PFSK-1 (cell line): ENCODE measurements around the gene PCBP3.

ENCODE experiments used
- FOXP2 ChIP-seq: optimal IDR thresholded peaks from 2 replicates; pipeline ENCODE3; 2011; ENCODE audit warnings: borderline replicate concordance, control low read depth, inconsistent platforms; ENCODE audit not compliant: insufficient read depth; ENCODE audit errors: extremely low read length, extremely low read depth
- POLR2AphosphoS5 ChIP-seq: IDR thresholded peaks from 2 replicates; pipeline ENCODE4 v1.6.1; 2012; ENCODE audit warnings: low read depth, mild to moderate bottlenecking, control low read depth, low read length, moderate library complexity
- SIN3A ChIP-seq: IDR thresholded peaks from 2 replicates; pipeline ENCODE4 v1.6.1; 2012; ENCODE audit warnings: mild to moderate bottlenecking, low read length, moderate library complexity, borderline replicate concordance; ENCODE audit not compliant: insufficient read depth
- TAF1 ChIP-seq: IDR thresholded peaks from 2 replicates; pipeline ENCODE4 v1.6.1; 2012; ENCODE audit warnings: low read length, control low read depth, borderline replicate concordance; ENCODE audit not compliant: insufficient read depth
- TF ChIP-seq, protein P1 (sequence below), 2 experiments: IDR thresholded peaks; 2 replicates each; pipeline versions ENCODE4 v1.6.1 to v1.8.0; 2011 to 2012; ENCODE audit warnings: low read depth in 2 of 2, low read length in 2 of 2, control low read depth in 1 of 2, inconsistent platforms in 1 of 2, mild to moderate bottlenecking in 1 of 2, moderate library complexity in 1 of 2; ENCODE audit not compliant: insufficient read depth in 1 of 2

The PCBP3 gene

DNA sequence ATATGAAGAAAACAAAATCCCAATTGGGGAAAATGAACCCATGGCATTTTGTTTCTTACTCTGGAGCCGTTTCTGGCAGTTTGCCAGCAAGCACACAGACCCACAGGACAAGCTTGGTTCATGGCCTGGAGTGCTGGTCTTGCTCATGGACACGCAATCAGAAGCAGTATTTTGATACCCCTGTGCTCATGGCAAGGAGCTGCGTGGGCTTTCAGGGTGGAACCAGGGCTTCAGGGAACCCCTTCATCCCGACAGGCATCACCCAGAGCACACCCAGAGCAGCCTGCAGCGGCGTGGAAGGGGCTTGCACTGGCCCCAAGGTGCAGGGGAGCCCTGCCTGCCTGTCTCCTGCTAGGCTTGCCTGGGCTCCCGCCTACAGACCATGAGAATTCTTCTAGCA is 45.4 kb upstream of the PCBP3 start:
- TF ChIP-seq TAF1 = no peak
- TF ChIP-seq, protein P1, sequence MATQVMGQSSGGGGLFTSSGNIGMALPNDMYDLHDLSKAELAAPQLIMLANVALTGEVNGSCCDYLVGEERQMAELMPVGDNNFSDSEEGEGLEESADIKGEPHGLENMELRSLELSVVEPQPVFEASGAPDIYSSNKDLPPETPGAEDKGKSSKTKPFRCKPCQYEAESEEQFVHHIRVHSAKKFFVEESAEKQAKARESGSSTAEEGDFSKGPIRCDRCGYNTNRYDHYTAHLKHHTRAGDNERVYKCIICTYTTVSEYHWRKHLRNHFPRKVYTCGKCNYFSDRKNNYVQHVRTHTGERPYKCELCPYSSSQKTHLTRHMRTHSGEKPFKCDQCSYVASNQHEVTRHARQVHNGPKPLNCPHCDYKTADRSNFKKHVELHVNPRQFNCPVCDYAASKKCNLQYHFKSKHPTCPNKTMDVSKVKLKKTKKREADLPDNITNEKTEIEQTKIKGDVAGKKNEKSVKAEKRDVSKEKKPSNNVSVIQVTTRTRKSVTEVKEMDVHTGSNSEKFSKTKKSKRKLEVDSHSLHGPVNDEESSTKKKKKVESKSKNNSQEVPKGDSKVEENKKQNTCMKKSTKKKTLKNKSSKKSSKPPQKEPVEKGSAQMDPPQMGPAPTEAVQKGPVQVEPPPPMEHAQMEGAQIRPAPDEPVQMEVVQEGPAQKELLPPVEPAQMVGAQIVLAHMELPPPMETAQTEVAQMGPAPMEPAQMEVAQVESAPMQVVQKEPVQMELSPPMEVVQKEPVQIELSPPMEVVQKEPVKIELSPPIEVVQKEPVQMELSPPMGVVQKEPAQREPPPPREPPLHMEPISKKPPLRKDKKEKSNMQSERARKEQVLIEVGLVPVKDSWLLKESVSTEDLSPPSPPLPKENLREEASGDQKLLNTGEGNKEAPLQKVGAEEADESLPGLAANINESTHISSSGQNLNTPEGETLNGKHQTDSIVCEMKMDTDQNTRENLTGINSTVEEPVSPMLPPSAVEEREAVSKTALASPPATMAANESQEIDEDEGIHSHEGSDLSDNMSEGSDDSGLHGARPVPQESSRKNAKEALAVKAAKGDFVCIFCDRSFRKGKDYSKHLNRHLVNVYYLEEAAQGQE (IDR thresholded peaks at IDR 0.05; ENCODE audit: insufficient read depth in 1 of 2, low read depth in 2 of 2, low read length in 2 of 2) = no peak
- TF ChIP-seq SIN3A = no peak
- no peak for TF ChIP-seq FOXP2
- no peak for TF ChIP-seq POLR2AphosphoS5

DNA sequence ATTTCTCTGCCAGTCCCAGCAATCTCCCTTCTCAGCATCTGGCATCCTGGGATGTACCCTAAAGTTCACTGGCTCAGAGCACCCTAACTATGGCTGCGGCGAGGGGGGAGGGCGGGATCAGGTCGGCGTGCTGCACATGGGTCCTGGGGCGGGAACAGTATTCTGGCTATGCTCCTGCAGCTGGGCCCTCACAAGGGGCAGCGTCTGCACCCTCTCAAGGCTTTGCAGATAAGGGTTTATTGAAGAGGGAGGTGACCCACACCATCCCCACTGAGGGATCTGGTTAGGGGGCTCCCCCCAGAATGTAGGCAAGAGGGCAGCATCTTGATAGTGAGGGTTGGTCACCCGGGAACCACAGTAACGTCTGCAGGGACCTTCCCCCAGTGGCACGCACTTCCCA is 44.9 kb upstream of the PCBP3 start:
- no peak for TF ChIP-seq POLR2AphosphoS5
- no peak for TF ChIP-seq TAF1
- TF ChIP-seq SIN3A = no peak
- TF ChIP-seq FOXP2 = no peak
- TF ChIP-seq, protein P1 (IDR thresholded peaks at IDR 0.05; ENCODE audit: insufficient read depth in 1 of 2, low read depth in 2 of 2, low read length in 2 of 2) = no peak

DNA sequence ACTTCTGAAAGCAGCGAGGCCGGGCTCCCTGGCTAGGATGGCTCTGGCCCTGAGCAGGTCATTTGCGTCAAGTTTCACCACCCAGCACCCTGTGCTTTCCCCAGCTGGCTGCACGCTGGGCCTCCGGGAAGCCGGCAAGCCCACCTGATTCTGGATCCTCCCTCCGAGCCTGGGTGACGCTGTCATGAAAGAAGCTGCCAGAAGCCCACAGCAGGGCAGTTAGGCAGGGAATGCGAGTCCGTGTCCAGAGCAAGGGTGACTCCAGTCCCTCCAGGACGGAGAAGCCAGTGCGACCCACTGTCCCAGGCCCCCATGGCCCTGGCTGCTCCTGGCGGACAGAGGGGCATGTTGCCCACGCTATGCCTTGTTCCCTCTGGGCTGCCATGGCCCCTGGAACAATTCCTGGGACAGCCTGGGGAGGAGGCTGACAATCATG is 44.4 kb upstream of the PCBP3 start:
- TF ChIP-seq POLR2AphosphoS5 (no peak), FOXP2 (no peak), TAF1 (no peak), SIN3A (no peak)
- TF ChIP-seq, protein P1 (IDR thresholded peaks at IDR 0.05; ENCODE audit: insufficient read depth in 1 of 2, low read depth in 2 of 2, low read length in 2 of 2) = no peak

DNA sequence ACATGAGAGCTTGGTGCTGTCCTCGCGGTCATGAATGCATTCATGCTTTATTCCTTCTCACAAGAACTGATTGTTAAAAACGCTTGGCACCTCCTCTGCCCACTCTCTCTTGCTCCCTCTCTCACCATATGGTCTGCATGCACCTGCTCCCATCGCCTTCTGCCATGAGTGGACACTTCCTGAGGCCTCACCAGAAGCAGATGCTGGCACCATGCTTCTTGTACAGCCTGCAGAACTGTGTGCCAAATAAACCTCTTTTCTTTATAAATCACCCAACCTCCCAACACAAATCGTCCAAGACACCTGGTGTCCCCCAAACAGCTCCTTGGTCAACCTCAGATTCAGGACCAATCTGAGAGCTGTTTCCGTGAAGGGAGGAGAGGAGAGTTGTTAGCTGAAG is 43.3 kb upstream of the PCBP3 start:
- no peak for TF ChIP-seq TAF1
- TF ChIP-seq FOXP2 = no peak
- no peak for TF ChIP-seq SIN3A
- TF ChIP-seq POLR2AphosphoS5 = no peak
- TF ChIP-seq, protein P1 (IDR thresholded peaks at IDR 0.05; ENCODE audit: insufficient read depth in 1 of 2, low read depth in 2 of 2, low read length in 2 of 2) = no peak

DNA sequence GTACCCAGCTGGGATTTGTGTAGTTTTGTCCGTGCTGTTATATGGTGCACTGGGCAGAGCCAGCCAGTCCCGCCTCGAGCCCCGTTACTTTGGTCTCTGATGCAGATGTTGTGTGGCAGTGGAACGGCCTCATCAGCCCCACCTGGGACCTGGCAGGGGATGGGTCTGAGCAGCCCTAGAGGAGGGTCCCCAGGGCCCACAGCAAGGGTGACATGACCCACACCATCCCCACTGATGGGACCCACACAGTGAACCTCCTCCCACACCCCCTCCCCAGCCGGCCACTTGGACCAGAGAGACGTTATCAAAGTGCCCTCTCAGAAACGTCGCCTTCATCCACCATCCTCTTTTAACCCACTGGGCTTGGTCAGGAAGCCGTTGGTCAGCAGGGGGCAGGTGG is 42.0 kb upstream of the PCBP3 start:
- no peak for TF ChIP-seq TAF1
- TF ChIP-seq, protein P1 (IDR thresholded peaks at IDR 0.05; ENCODE audit: insufficient read depth in 1 of 2, low read depth in 2 of 2, low read length in 2 of 2) = no peak
- no peak for TF ChIP-seq POLR2AphosphoS5
- TF ChIP-seq SIN3A = no peak
- TF ChIP-seq FOXP2 = no peak
